GM06990 (cell line): ENCODE data around the gene SLC25A26.

Source experiments
- DNase-seq: peaks from one replicate; pipeline ENCODE4 v3.0.0-alpha.2; 2011; ENCODE audit not compliant: insufficient read length; ENCODE audit errors: extremely low read depth
- H3K27me3 ChIP-seq: replicated peaks from 2 replicates; pipeline ENCODE4 v1.6.0; 2011; ENCODE audit warnings: low read length; ENCODE audit not compliant: control insufficient read depth, insufficient read depth
- H3K36me3 ChIP-seq: 2 replicates; pipeline ENCODE4 v1.5.1; 2011; ENCODE audit warnings: low read length; ENCODE audit not compliant: control insufficient read depth, insufficient read depth
- H3K4me3 ChIP-seq: replicated peaks from 2 replicates; pipeline ENCODE4 v1.5.1; 2011; ENCODE audit warnings: low read depth, mild to moderate bottlenecking, control low read depth, low read length
- TF ChIP-seq, protein P1 (sequence below): IDR thresholded peaks from 2 replicates; pipeline ENCODE4 v1.5.1; 2011; ENCODE audit warnings: low read length, control low read depth, mild to moderate bottlenecking, inconsistent platforms; ENCODE audit not compliant: insufficient read depth, poor library complexity, severe bottlenecking

SLC25A26 gene

DNA sequence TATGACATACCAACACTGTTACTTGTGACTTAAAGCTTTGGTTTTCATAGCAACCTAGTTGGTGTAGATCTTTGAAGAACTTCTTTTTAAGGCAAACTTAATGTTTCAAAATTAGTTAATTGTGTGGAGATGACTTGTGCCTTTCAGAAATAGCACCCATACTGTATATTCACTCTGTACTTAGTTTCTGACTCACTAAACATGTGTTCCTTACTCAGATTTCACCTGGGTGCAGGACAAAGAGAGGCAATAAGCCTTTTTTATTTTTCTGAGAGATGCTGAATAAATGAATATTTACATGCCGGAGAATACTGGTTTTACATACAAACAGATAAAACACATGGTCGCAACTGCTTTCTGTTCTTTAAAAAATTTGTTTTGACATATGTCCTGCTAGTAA is 44.8 kb downstream of the SLC25A26 start:
- no peaks in the 10 kb centered on the region; the same call in 1 of the 2 replicates for H3K36me3 ChIP-seq
- DNase-seq: no peak
- H3K4me3 ChIP-seq: no peak overlapping the region
- no peaks in the 10 kb centered on the region for H3K27me3 ChIP-seq
- TF ChIP-seq, protein P1, sequence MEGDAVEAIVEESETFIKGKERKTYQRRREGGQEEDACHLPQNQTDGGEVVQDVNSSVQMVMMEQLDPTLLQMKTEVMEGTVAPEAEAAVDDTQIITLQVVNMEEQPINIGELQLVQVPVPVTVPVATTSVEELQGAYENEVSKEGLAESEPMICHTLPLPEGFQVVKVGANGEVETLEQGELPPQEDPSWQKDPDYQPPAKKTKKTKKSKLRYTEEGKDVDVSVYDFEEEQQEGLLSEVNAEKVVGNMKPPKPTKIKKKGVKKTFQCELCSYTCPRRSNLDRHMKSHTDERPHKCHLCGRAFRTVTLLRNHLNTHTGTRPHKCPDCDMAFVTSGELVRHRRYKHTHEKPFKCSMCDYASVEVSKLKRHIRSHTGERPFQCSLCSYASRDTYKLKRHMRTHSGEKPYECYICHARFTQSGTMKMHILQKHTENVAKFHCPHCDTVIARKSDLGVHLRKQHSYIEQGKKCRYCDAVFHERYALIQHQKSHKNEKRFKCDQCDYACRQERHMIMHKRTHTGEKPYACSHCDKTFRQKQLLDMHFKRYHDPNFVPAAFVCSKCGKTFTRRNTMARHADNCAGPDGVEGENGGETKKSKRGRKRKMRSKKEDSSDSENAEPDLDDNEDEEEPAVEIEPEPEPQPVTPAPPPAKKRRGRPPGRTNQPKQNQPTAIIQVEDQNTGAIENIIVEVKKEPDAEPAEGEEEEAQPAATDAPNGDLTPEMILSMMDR: no peak

DNA sequence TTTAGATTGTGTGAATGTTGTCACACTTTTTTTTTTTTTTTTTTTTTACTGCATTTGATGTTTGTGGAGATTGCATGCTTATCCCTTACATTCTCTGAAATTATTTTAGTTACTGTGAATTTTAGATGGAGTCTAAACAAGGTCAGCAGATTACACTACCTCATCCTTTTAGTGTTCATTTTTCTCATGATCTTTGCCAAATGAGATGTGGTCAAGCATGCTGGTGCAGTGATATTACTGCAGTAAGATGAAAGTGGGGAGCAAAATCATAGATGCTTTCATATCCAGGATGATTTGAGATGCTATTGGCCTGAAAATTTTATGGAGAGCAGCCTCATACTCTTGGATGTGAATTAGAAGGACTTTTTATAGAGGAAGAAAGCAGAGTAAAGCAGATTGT is 45.8 kb downstream of the SLC25A26 start:
- TF ChIP-seq, protein P1: no peak
- H3K27me3 ChIP-seq: no peaks in the 10 kb centered on the region
- DNase-seq: no peak
- H3K4me3 ChIP-seq: no peak overlapping the region
- no peaks in the 10 kb centered on the region; the same call in 1 of the 2 replicates for H3K36me3 ChIP-seq

DNA sequence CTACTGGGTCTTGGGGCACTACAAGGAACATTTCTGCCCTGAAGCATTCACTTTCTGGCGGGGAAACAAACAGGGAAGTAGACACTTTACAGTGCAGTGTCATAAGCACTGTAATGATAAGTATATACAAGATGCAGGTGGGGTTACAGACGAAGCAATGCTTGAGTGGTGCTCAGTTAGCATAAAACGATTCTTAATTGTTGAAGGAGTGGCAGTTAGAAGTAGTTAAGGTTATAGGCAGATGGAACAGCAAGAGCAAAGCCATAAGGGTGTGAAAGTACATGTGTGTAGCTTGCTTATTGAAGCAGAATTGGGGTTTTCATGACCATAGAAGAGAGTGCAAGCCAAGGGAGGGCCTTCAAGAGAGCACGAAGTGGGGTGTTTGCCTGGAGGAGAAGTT is 46.2 kb downstream of the SLC25A26 start:
- TF ChIP-seq, protein P1: no peak
- no peaks in the 10 kb centered on the region for H3K27me3 ChIP-seq
- H3K36me3 ChIP-seq: no peaks in the 10 kb centered on the region; the same call in 1 of the 2 replicates
- no peak overlapping the region for H3K4me3 ChIP-seq
- no peak for DNase-seq

DNA sequence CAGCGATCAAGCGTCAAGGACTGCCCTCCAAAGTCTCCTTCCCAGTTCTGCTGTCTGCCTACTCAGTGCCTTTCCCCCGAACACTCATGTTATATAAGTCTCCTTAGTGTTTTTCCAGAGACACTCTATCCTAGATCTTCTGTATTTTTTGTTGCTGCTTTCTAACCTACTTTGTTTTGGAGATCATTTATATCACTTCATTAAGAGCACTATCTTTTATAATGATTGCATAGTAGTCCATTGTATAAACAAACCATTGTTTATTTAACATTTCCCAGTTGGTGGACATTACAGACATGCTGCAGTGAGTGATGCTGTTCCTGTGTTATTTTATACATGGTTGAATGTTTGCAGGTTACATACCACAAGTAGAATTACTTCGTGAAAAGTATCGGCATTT is 47.1 kb downstream of the SLC25A26 start:
- no peak for DNase-seq
- Histone ChIP-seq H3K27me3 (no peaks in the 10 kb centered on the region), H3K4me3 (no peak overlapping the region), H3K36me3 (no peaks in the 10 kb centered on the region; the same call in 1 of the 2 replicates)
- TF ChIP-seq, protein P1: no peak

DNA sequence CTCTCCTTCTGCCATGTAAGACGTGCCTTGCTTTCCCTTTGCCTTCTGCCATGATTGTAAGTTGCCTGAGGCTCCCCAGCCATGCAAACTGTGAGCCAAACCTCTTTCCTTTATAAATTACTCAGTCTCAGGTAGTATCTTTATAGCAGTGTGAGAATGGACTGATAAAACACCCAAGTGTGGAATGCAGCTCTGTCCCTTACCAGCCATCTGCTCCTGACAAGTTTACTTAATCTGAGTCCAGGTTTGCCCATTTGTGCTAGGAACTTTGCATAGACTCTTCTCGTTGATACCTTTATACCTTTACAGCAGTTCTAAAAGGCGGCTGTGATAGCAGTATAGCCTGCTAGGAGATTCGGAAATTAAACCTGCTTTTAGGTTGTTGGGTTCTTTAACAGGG is 48.1 kb downstream of the SLC25A26 start:
- TF ChIP-seq, protein P1: no peak
- Histone ChIP-seq H3K27me3 (no peaks in the 10 kb centered on the region), H3K4me3 (no peak overlapping the region), H3K36me3 (no peaks in the 10 kb centered on the region; the same call in 1 of the 2 replicates)
- DNase-seq: no peak

DNA sequence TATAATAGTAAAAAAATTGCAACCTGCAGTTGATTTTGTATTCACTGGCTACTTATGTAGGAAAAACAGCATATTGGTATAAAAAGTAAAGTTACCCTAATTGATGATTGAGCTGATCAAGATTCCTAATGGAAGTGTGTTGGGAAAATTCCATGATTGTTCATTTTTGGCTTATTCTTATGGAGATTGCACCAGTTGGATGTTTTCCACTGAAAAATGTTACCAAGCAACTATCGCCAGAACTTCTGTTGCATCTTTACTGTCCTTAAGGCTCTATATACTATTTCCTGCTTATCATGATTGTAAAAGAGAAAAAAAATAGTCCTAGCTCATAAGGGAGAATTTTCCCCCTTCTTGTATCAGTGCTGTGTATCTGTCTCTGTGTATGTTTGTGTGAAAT is 48.6 kb downstream of the SLC25A26 start:
- Histone ChIP-seq H3K27me3 (no peaks in the 10 kb centered on the region), H3K4me3 (no peak overlapping the region), H3K36me3 (no peaks in the 10 kb centered on the region; the same call in 1 of the 2 replicates)
- no peak for DNase-seq
- TF ChIP-seq, protein P1: no peak
